ENCODE results near the gene CENATAC.

DNA sequence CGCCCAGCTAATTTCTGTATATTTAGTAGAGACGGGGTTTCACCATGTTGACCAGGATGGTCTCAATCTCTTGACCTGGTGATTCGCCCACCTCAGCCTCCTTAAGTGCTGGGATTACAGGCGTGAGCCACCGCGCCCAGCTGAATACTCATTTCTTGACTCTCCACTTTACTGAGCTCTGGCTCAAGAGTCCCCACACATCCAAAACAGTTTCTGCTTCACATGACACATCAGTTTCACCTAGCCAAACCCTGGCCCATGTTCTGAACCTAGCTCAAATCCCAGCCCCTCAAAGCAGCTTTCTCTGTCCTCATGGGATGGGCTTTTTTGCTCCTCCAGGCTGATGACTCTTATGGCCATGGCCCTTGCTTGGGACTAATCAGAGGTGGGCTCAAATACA lies 49.3 kb downstream of the CENATAC start:
- TF ChIP-seq, protein P1, sequence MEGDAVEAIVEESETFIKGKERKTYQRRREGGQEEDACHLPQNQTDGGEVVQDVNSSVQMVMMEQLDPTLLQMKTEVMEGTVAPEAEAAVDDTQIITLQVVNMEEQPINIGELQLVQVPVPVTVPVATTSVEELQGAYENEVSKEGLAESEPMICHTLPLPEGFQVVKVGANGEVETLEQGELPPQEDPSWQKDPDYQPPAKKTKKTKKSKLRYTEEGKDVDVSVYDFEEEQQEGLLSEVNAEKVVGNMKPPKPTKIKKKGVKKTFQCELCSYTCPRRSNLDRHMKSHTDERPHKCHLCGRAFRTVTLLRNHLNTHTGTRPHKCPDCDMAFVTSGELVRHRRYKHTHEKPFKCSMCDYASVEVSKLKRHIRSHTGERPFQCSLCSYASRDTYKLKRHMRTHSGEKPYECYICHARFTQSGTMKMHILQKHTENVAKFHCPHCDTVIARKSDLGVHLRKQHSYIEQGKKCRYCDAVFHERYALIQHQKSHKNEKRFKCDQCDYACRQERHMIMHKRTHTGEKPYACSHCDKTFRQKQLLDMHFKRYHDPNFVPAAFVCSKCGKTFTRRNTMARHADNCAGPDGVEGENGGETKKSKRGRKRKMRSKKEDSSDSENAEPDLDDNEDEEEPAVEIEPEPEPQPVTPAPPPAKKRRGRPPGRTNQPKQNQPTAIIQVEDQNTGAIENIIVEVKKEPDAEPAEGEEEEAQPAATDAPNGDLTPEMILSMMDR (IDR thresholded peaks at IDR 0.05), result no peak
- no peak for TF ChIP-seq POLR2AphosphoS5 (IDR thresholded peaks at IDR 0.05)
